HEK293 (cell line): ENCODE measurements around the gene OR10P1.

ENCODE experiments used
- CTCF ChIA-PET: fragments of 350-600 bp; formaldehyde crosslinking; extraction: SDS; loops from one replicate; lab custom pipeline; 2021; ENCODE audit warnings: antibody characterized with exemption; lab: Yijun Ruan, JAX
- POLR2A ChIA-PET: fragments of 300-600 bp; formaldehyde crosslinking; extraction: SDS; loops from one replicate; lab custom pipeline; 2020; ENCODE audit warnings: antibody characterized with exemption, inconsistent platforms; lab: Yijun Ruan, JAX
- H3K27ac ChIP-seq: fragments of 200-500 bp; sonication (Bioruptor generic); 2 replicates; pipeline ENCODE4 v1.5.1; 2014; ENCODE audit warnings: low read depth, low read length, control low read depth, inconsistent platforms; ENCODE audit errors: extremely low read depth
- H3K36me3 ChIP-seq, 2 experiments: fragments of 200-500 bp in 1 of 2; sonication (Bioruptor generic) in 1 of 2; 1 replicate in 1 of 2; 2 replicates in 1 of 2; pipeline ENCODE4 v1.5.1; 2014 to 2017; ENCODE audit warnings: inconsistent platforms in 2 of 2, low read length in 2 of 2; ENCODE audit not compliant: control insufficient read depth in 2 of 2, insufficient read depth in 1 of 2
- H3K4me1 ChIP-seq: fragments of 200-500 bp; sonication (Bioruptor generic); 2 replicates; pipeline ENCODE4 v1.5.1; 2014; ENCODE audit warnings: mild to moderate bottlenecking, low read length, inconsistent platforms; ENCODE audit not compliant: control insufficient read depth, insufficient read depth
- H3K4me3 ChIP-seq: 2 replicates; pipeline ENCODE4 v1.5.1; 2011; ENCODE audit warnings: low read depth, mild to moderate bottlenecking, control low read depth, low read length, moderate library complexity
- H3K9me3 ChIP-seq: fragments of 200-500 bp; sonication (Bioruptor generic); 2 replicates; pipeline ENCODE4 v1.5.1; 2014; ENCODE audit warnings: low read depth, low read length, inconsistent platforms; ENCODE audit not compliant: control insufficient read depth, insufficient read depth
- HIC1 ChIP-seq: fragments of 450-650 bp; formaldehyde crosslinking; IDR thresholded peaks from 2 replicates; pipeline ENCODE4 v1.5.1; 2016; ENCODE audit warnings: missing biosample characterization, missing genetic modification characterization
- OVOL3 ChIP-seq: fragments of 450-650 bp; formaldehyde crosslinking; IDR thresholded peaks from 2 replicates; pipeline ENCODE4 v1.5.1; 2016; ENCODE audit warnings: missing biosample characterization, missing genetic modification characterization
- PRDM2 ChIP-seq: fragments of 450-650 bp; formaldehyde crosslinking; IDR thresholded peaks from 2 replicates; pipeline ENCODE4 v1.5.1; 2016; ENCODE audit warnings: missing biosample characterization, missing genetic modification characterization, borderline replicate concordance
- SETDB1 ChIP-seq: IDR thresholded peaks from one replicate; pipeline ENCODE4 v1.6.1; 2017; ENCODE audit warnings: mild to moderate bottlenecking, low read length, moderate library complexity, mixed read lengths; ENCODE audit not compliant: insufficient read length
- WT1 ChIP-seq: fragments of 450-650 bp; formaldehyde crosslinking; IDR thresholded peaks from 2 replicates; pipeline ENCODE4 v1.5.1; 2016; ENCODE audit warnings: missing biosample characterization, missing genetic modification characterization
- ZIC2 ChIP-seq: fragments of 450-650 bp; formaldehyde crosslinking; IDR thresholded peaks from 2 replicates; pipeline ENCODE4 v1.5.1; 2016; ENCODE audit warnings: missing biosample characterization, missing genetic modification characterization
- ZNF184 ChIP-seq: fragments of 450-650 bp; IDR thresholded peaks from 2 replicates; pipeline ENCODE4 v1.5.1; 2018; ENCODE audit warnings: missing biosample characterization, mild to moderate bottlenecking, missing genetic modification characterization
- ZNF302 ChIP-seq: fragments of 450-650 bp; formaldehyde crosslinking; IDR thresholded peaks from 2 replicates; pipeline ENCODE4 v1.5.1; 2016; ENCODE audit warnings: missing biosample characterization, missing genetic modification characterization, low read depth
- ZNF362 ChIP-seq: fragments of 450-650 bp; formaldehyde crosslinking; IDR thresholded peaks from 2 replicates; pipeline ENCODE4 v1.5.1; 2016; ENCODE audit warnings: missing biosample characterization, missing genetic modification characterization
- ZNF433 ChIP-seq: fragments of 450-650 bp; formaldehyde crosslinking; IDR thresholded peaks from 2 replicates; pipeline ENCODE4 v1.5.1; 2016; ENCODE audit warnings: missing biosample characterization, missing genetic modification characterization, low read depth
- ZNF473 ChIP-seq: fragments of 450-650 bp; formaldehyde crosslinking; IDR thresholded peaks from 2 replicates; pipeline ENCODE4 v1.5.1; 2017; ENCODE audit warnings: missing biosample characterization, missing genetic modification characterization
- ZNF521 ChIP-seq: fragments of 450-650 bp; formaldehyde crosslinking; IDR thresholded peaks from 2 replicates; pipeline ENCODE4 v1.5.1; 2017; ENCODE audit warnings: missing biosample characterization, mild to moderate bottlenecking, missing genetic modification characterization
- ZNF558 ChIP-seq: fragments of 450-650 bp; formaldehyde crosslinking; IDR thresholded peaks from 2 replicates; pipeline ENCODE4 v1.5.1; 2016; ENCODE audit warnings: missing biosample characterization, missing genetic modification characterization
- ZNF624 ChIP-seq: fragments of 450-650 bp; formaldehyde crosslinking; IDR thresholded peaks from 2 replicates; pipeline ENCODE4 v1.5.1; 2017; ENCODE audit warnings: missing biosample characterization, missing genetic modification characterization
- ZNF830 ChIP-seq: fragments of 450-650 bp; IDR thresholded peaks from 2 replicates; pipeline ENCODE4 v1.5.0; 2018; ENCODE audit warnings: missing biosample characterization, missing genetic modification characterization, low read depth, mild to moderate bottlenecking, moderate library complexity
- ZSCAN16 ChIP-seq: fragments of 450-650 bp; formaldehyde crosslinking; IDR thresholded peaks from 2 replicates; pipeline ENCODE4 v1.5.1; 2016; ENCODE audit warnings: missing biosample characterization, missing genetic modification characterization
- ZSCAN18 ChIP-seq: fragments of 450-650 bp; formaldehyde crosslinking; IDR thresholded peaks from 2 replicates; pipeline ENCODE4 v1.5.1; 2016; ENCODE audit warnings: missing biosample characterization, missing genetic modification characterization

Gene OR10P1

GRCh38 chr12:55612646-55613045, 24.0 kb upstream of the OR10P1 start:
- no peaks in the 10 kb centered on the region for H3K36me3 ChIP-seq
- TF ChIP-seq ZNF558 = no peak
- no peak for TF ChIP-seq ZIC2 (tag by site-specific recombination)
- TF ChIP-seq PRDM2 = no peak
- no peak for TF ChIP-seq ZNF302 (tag by site-specific recombination)
- TF ChIP-seq ZNF624 = no peak
- TF ChIP-seq ZNF433 (tag by site-specific recombination) = no peak
- no peak for TF ChIP-seq ZNF184 (tag by site-specific recombination)
- TF ChIP-seq ZSCAN18 = no peak
- TF ChIP-seq HIC1 (tag by site-specific recombination) = no peak
- no peak for TF ChIP-seq ZSCAN16 (tag by site-specific recombination)
- no peak for TF ChIP-seq ZNF362 (tag by site-specific recombination)
- TF ChIP-seq OVOL3 = no peak
- TF ChIP-seq SETDB1 = no peak
- no peak for TF ChIP-seq ZNF473 (tag by site-specific recombination)
- TF ChIP-seq ZNF521 = no peak
- TF ChIP-seq ZNF830 = no peak
- no peak for TF ChIP-seq WT1 (tag by site-specific recombination)
- no peak overlapping the region for H3K27ac ChIP-seq
- ChIA-PET POLR2A (no interaction called here), CTCF (no interaction called here)
- no peak overlapping the region for H3K4me3 ChIP-seq
- no peaks in the 10 kb centered on the region; the same call in 1 of the 2 replicates for H3K9me3 ChIP-seq
- H3K4me1 ChIP-seq = no peaks in the 10 kb centered on the region
